ENCODE data around the gene ESPN.

ESPN gene

GRCh38 chr1:6499296-6499695 lies 74.7 kb downstream of the ESPN start:
- DNase-seq (ENCODE audit: low read depth in 2 of 2), result no peak

GRCh38 chr1:6500544-6501278 lies 76.1 kb downstream of the ESPN start:
- no peak for DNase-seq (ENCODE audit: low read depth in 2 of 2)

GRCh38 chr1:6501279-6501813 lies 76.8 kb downstream of the ESPN start:
- DNase-seq (ENCODE audit: low read depth in 2 of 2), result no peak

- DNase-seq (ENCODE audit: low read depth in 2 of 2), result no peak
These were observed 77.7 kb downstream of the ESPN start for GRCh38 chr1:6502000-6502891.

GRCh38 chr1:6503884-6504602 lies 79.5 kb downstream of the ESPN start:
- DNase-seq (ENCODE audit: low read depth in 2 of 2), result no peak

GRCh38 chr1:6504887-6505286 lies 80.3 kb downstream of the ESPN start:
- no peak for DNase-seq (ENCODE audit: low read depth in 2 of 2)

GRCh38 chr1:6505367-6506209 lies 81.0 kb downstream of the ESPN start:
- no peak for DNase-seq (ENCODE audit: low read depth in 2 of 2)

GRCh38 chr1:6506210-6507036 lies 81.8 kb downstream of the ESPN start:
- DNase-seq (ENCODE audit: low read depth in 2 of 2), result no peak

GRCh38 chr1:6507037-6507428 lies 82.5 kb downstream of the ESPN start:
- no peak for DNase-seq (ENCODE audit: low read depth in 2 of 2)

GRCh38 chr1:6507461-6507911 lies 82.9 kb downstream of the ESPN start:
- DNase-seq (ENCODE audit: low read depth in 2 of 2), result no peak

- no peak for DNase-seq (ENCODE audit: low read depth in 2 of 2)
These were observed 83.7 kb downstream of the ESPN start for GRCh38 chr1:6508154-6508815.

- no peak for DNase-seq (ENCODE audit: low read depth in 2 of 2)
These were observed 84.2 kb downstream of the ESPN start for GRCh38 chr1:6508816-6509189.

GRCh38 chr1:6509220-6509918 lies 84.8 kb downstream of the ESPN start:
- no peak for DNase-seq (ENCODE audit: low read depth in 2 of 2)

- no peak for DNase-seq (ENCODE audit: low read depth in 2 of 2)
These were observed 85.3 kb downstream of the ESPN start for GRCh38 chr1:6509919-6510291.

- DNase-seq (ENCODE audit: low read depth in 2 of 2), result no peak
These were observed 85.9 kb downstream of the ESPN start for GRCh38 chr1:6510493-6510892.
